Measurements from ENCODE around the gene TMEM132C.

TMEM132C gene

DNA sequence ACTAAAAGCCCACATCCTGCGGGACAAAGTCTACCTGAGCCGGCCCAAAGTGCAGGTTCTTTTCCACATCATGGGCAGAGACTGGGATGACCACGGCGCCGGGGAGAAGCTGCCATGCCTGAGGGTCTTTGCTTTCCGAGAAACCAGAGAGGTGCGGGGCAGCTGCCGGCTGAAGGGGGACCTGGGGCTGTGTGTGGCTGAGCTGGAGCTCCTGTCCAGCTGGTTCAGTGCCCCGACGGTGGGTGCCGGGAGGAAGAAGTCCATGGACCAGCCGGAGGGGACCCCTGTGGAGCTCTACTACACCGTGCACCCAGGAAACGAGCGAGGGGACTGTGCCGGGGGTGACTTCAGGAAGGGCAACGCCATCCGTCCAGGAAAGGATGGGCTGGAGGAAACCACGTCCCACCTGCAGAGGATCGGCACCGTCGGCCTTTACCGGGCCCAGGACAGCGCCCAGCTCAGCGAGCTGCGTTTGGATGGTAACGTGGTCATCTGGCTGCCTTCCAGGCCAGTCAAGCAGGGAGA is 148.1 kb downstream of the TMEM132C start:
- Histone ChIP-seq H3F3A (ENCODE audit: control insufficient read depth, insufficient read depth) (no peaks in the 10 kb centered on the region), H3K4me1 (ENCODE audit: control insufficient read depth, low read length) (no peaks in the 10 kb centered on the region), H3K36me3 (ENCODE audit: control insufficient read depth, low read length) (no peaks in the 10 kb centered on the region), H3K9me2 (replicated peaks; ENCODE audit: control insufficient read depth, low read length) (no peaks in the 10 kb centered on the region), H3K27me3 (ENCODE audit: control insufficient read depth, low read length) (no peaks in the 10 kb centered on the region), H3K79me2 (ENCODE audit: control insufficient read depth, low read length) (no peaks in the 10 kb centered on the region), H3K9me3 (ENCODE audit: control insufficient read depth, insufficient read depth, low read length) (no peaks in the 10 kb centered on the region), H3K4me3 (ENCODE audit: low read length) (no peak overlapping the region), H3K27ac (ENCODE audit: low read depth, low read length) (no peak overlapping the region), H3K4me2 (ENCODE audit: low read length) (no peak overlapping the region), H4K20me1 (ENCODE audit: control insufficient read depth, insufficient read depth, low read depth, low read length) (no peaks in the 10 kb centered on the region)
- TF ChIP-seq, protein P1, sequence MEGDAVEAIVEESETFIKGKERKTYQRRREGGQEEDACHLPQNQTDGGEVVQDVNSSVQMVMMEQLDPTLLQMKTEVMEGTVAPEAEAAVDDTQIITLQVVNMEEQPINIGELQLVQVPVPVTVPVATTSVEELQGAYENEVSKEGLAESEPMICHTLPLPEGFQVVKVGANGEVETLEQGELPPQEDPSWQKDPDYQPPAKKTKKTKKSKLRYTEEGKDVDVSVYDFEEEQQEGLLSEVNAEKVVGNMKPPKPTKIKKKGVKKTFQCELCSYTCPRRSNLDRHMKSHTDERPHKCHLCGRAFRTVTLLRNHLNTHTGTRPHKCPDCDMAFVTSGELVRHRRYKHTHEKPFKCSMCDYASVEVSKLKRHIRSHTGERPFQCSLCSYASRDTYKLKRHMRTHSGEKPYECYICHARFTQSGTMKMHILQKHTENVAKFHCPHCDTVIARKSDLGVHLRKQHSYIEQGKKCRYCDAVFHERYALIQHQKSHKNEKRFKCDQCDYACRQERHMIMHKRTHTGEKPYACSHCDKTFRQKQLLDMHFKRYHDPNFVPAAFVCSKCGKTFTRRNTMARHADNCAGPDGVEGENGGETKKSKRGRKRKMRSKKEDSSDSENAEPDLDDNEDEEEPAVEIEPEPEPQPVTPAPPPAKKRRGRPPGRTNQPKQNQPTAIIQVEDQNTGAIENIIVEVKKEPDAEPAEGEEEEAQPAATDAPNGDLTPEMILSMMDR (IDR thresholded peaks at IDR 0.05; ENCODE audit: low read depth, low read length, poor library complexity, severe bottlenecking): no peak
- no peak for TF ChIP-seq EZH2phosphoT487 (IDR thresholded peaks at IDR 0.05; ENCODE audit: borderline replicate concordance, low read length)

DNA sequence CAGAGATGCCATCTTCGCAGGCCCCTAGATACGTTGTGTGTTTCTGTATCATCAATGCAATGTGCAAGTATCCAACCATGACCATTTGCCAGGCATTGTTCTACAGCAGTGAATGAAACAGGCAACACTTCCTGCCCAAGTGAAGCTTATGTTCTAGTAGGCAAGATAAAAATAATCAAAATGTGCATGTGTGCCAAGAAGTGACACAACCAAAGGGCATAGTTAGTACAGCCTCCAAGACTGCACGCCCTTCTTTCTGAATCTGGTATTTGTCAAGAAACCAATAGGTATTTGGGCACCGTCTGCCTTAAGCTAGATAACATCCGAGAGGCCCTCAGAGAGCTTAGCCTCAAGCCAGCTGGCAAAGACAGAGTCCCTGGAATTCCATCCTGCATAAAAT is 152.0 kb downstream of the TMEM132C start:
- no peak overlapping the region for H3K27ac ChIP-seq (ENCODE audit: low read depth, low read length)
- no peaks in the 10 kb centered on the region for H3K27me3 ChIP-seq (ENCODE audit: control insufficient read depth, low read length)
- H3K4me1 ChIP-seq (ENCODE audit: control insufficient read depth, low read length): no peaks in the 10 kb centered on the region
- TF ChIP-seq, protein P1 (IDR thresholded peaks at IDR 0.05; ENCODE audit: low read depth, low read length, poor library complexity, severe bottlenecking): no peak
- no peak for TF ChIP-seq EZH2phosphoT487 (IDR thresholded peaks at IDR 0.05; ENCODE audit: borderline replicate concordance, low read length)
- H3F3A ChIP-seq (ENCODE audit: control insufficient read depth, insufficient read depth): no peaks in the 10 kb centered on the region
- H3K79me2 ChIP-seq (ENCODE audit: control insufficient read depth, low read length): no peaks in the 10 kb centered on the region
- no peaks in the 10 kb centered on the region for H3K9me3 ChIP-seq (ENCODE audit: control insufficient read depth, insufficient read depth, low read length)
- no peak overlapping the region for H3K4me2 ChIP-seq (ENCODE audit: low read length)
- no peaks in the 10 kb centered on the region for H4K20me1 ChIP-seq (ENCODE audit: control insufficient read depth, insufficient read depth, low read depth, low read length)
- H3K9me2 ChIP-seq (replicated peaks; ENCODE audit: control insufficient read depth, low read length): no peaks in the 10 kb centered on the region
- no peak overlapping the region for H3K4me3 ChIP-seq (ENCODE audit: low read length)
- H3K36me3 ChIP-seq (ENCODE audit: control insufficient read depth, low read length): no peaks in the 10 kb centered on the region

GRCh38 chr12:128420163-128420562 is 153.2 kb downstream of the TMEM132C start:
- Histone ChIP-seq H3K4me3 (ENCODE audit: low read length) (no peak overlapping the region), H3K4me2 (ENCODE audit: low read length) (no peak overlapping the region), H4K20me1 (ENCODE audit: control insufficient read depth, insufficient read depth, low read depth, low read length) (no peaks in the 10 kb centered on the region), H3F3A (ENCODE audit: control insufficient read depth, insufficient read depth) (no peaks in the 10 kb centered on the region), H3K9me2 (replicated peaks; ENCODE audit: control insufficient read depth, low read length) (no peaks in the 10 kb centered on the region), H3K27ac (ENCODE audit: low read depth, low read length) (no peak overlapping the region), H3K36me3 (ENCODE audit: control insufficient read depth, low read length) (no peaks in the 10 kb centered on the region), H3K4me1 (ENCODE audit: control insufficient read depth, low read length) (no peaks in the 10 kb centered on the region), H3K27me3 (ENCODE audit: control insufficient read depth, low read length) (no peaks in the 10 kb centered on the region), H3K79me2 (ENCODE audit: control insufficient read depth, low read length) (no peaks in the 10 kb centered on the region), H3K9me3 (ENCODE audit: control insufficient read depth, insufficient read depth, low read length) (no peaks in the 10 kb centered on the region)
- TF ChIP-seq EZH2phosphoT487 (IDR thresholded peaks at IDR 0.05; ENCODE audit: borderline replicate concordance, low read length): no peak
- TF ChIP-seq, protein P1 (IDR thresholded peaks at IDR 0.05; ENCODE audit: low read depth, low read length, poor library complexity, severe bottlenecking): no peak

Data from DOHH2 (cell line).